ENCODE measurements around the gene GABRB1. TPM values are rescaled to one million over a fixed set of nuclear protein-coding genes. Genes with fewer than 3 reads are reported as not detected.

The GABRB1 gene
- total and polyA plus RNA-seq, 2 experiments from 2014 or later = 0.42 to 1.1 TPM

DNA sequence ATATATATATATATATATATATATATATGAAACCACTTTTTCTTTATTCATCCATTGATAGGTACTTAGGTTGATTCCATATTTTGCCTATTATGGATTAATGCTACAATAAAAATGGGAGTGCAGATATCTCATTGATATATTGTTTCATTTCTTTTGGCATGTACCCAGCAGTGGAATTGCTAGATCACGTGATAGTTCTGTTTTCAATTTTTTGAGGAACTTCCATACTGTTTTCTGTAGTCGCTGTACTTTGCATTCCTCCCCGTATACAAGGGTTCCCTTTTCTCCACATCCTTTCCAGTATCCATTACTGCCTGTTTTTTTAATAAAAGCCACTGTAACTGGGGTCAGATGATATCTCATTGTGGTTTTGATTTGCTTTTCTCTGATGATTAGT lies 124.6 kb downstream of the GABRB1 start:
- no peaks in the 10 kb centered on the region for H3K9me3 ChIP-seq (ENCODE audit: low read depth)
- no peak for DNase-seq (ENCODE audit: low read depth in 1 of 2, low spot score in 1 of 2)
- H3K27ac ChIP-seq = no peak overlapping the region
- no peak for TF ChIP-seq CTCF (IDR thresholded peaks at IDR 0.05; ENCODE audit: low read depth, low read length)
- no peak overlapping the region for H3K4me3 ChIP-seq
- H3K36me3 ChIP-seq = no peaks in the 10 kb centered on the region
- H3K27me3 ChIP-seq = no peaks in the 10 kb centered on the region
- H3K4me1 ChIP-seq (ENCODE audit: low read depth) = no peaks in the 10 kb centered on the region

DNA sequence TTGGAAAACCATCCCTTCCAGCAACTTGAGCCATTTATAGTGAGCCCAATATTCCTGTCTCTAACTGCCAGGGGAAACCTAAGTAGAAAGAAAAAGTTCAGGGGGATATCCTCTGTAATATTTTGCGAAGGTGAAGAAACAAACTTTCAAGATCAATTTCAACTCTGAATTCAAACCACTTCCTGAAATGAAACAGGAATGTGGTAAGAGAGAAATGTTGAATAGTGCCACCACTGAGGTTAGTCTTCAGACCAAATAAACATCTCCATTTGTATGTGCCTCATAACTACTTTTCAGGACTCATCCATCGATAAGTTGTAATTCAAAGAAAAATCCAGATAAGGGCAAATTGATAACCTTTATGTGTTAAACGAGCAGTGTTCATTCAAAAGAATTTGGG lies 128.7 kb downstream of the GABRB1 start:
- Histone ChIP-seq H3K4me1 (ENCODE audit: low read depth) (no peaks in the 10 kb centered on the region), H3K27me3 (no peaks in the 10 kb centered on the region), H3K36me3 (no peaks in the 10 kb centered on the region), H3K9me3 (ENCODE audit: low read depth) (no peaks in the 10 kb centered on the region), H3K27ac (no peak overlapping the region), H3K4me3 (no peak overlapping the region)
- no peak for TF ChIP-seq CTCF (IDR thresholded peaks at IDR 0.05; ENCODE audit: low read depth, low read length)
- no peak for DNase-seq (ENCODE audit: low read depth in 1 of 2, low spot score in 1 of 2)

GRCh38 chr4:47167081-47168035 lies 136.0 kb downstream of the GABRB1 start:
- Histone ChIP-seq H3K27me3 (no peaks in the 10 kb centered on the region), H3K27ac (no peak overlapping the region), H3K4me3 (no peak overlapping the region), H3K36me3 (no peaks in the 10 kb centered on the region), H3K4me1 (ENCODE audit: low read depth) (no peaks in the 10 kb centered on the region), H3K9me3 (ENCODE audit: low read depth) (no peaks in the 10 kb centered on the region)
- no peak for DNase-seq (ENCODE audit: low read depth in 1 of 2, low spot score in 1 of 2)
- no peak for TF ChIP-seq CTCF (IDR thresholded peaks at IDR 0.05; ENCODE audit: low read depth, low read length)

- no peak overlapping the region for H3K27ac ChIP-seq
- no peak for DNase-seq (ENCODE audit: low read depth in 1 of 2, low spot score in 1 of 2)
- H3K4me3 ChIP-seq = no peak overlapping the region
- no peaks in the 10 kb centered on the region for H3K27me3 ChIP-seq
- no peaks in the 10 kb centered on the region for H3K36me3 ChIP-seq
- TF ChIP-seq CTCF (IDR thresholded peaks at IDR 0.05; ENCODE audit: low read depth, low read length) = no peak
- H3K4me1 ChIP-seq (ENCODE audit: low read depth) = no peaks in the 10 kb centered on the region
- H3K9me3 ChIP-seq (ENCODE audit: low read depth) = no peaks in the 10 kb centered on the region
These were observed 152.7 kb downstream of the GABRB1 start for GRCh38 chr4:47184083-47184482.

DNA sequence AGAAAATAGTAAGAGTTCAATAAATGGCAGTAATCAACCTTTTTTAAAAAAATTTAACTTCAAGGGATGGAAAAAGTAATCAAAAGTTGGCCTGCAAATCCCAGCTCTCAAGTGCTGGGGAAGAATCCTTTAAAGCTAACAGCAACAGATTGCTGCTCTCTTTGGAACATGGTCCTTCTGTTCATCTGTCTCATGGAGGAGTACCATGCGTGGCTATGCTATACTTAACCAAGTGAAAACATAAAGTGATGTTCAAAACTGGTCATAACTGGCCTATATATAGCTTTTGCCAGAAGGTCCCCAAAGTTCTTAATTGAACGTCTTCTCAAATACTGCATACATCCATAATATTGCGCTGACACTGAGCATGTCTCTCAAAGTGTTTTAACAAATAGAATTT lies 154.4 kb downstream of the GABRB1 start:
- no peak for TF ChIP-seq CTCF (IDR thresholded peaks at IDR 0.05; ENCODE audit: low read depth, low read length)
- H3K9me3 ChIP-seq (ENCODE audit: low read depth) = no peaks in the 10 kb centered on the region
- H3K36me3 ChIP-seq = no peaks in the 10 kb centered on the region
- H3K4me3 ChIP-seq = no peak overlapping the region
- DNase-seq (ENCODE audit: low read depth in 1 of 2, low spot score in 1 of 2) = no peak
- no peaks in the 10 kb centered on the region for H3K27me3 ChIP-seq
- no peak overlapping the region for H3K27ac ChIP-seq
- H3K4me1 ChIP-seq (ENCODE audit: low read depth) = no peaks in the 10 kb centered on the region

All from cardiac muscle cell (in vitro differentiated cells and primary cell).